ENCODE data around the gene KRTAP5-7. TPM values are rescaled to one million over a fixed set of nuclear protein-coding genes. Genes with fewer than 3 reads are reported as not detected.

Gene KRTAP5-7
- total RNA-seq, 1 experiment from 2014 or later, result not detected

- DNase-seq (ENCODE audit: low read depth, low spot score) (no peak), ATAC-seq (no peak)
- ChIA-PET CTCF (no interaction called here), POLR2A (no interaction called here), RAD21 (ENCODE audit: low non-redundant PET in 1 of 2, low total read pairs in 2 of 2, uncharacterized antibody in 2 of 2, unreplicated experiment in 2 of 2) (no interaction called here)
- Histone ChIP-seq H2AFZ (ENCODE audit: low read depth, low read length, poor library complexity, severe bottlenecking) (no peak overlapping the region), H3K9me2 (ENCODE audit: insufficient read depth) (no peaks in the 10 kb centered on the region), H3K9ac (ENCODE audit: low read length) (no peak overlapping the region), H3K27me3 (ENCODE audit: insufficient read depth, low read length) (no peaks in the 10 kb centered on the region), H4K20me1 (ENCODE audit: insufficient read depth) (no peaks in the 10 kb centered on the region), H3K27ac (ENCODE audit: low read depth, low read length) (no peak overlapping the region), H3K4me3 (replicated peaks in 1 of 2; ENCODE audit: low read depth in 1 of 2, low read length in 2 of 2) (no peak overlapping the region), H3K36me3 (ENCODE audit: control insufficient read depth in 1 of 2, insufficient read depth in 2 of 2, low read length in 2 of 2) (no peaks in the 10 kb centered on the region), H3K9me3 (ENCODE audit: control insufficient read depth in 1 of 2, insufficient read depth in 1 of 2, low read depth in 1 of 2, low read length in 2 of 2) (no peaks in the 10 kb centered on the region), H3K4me2 (ENCODE audit: low read length) (no peak overlapping the region), H3K79me2 (ENCODE audit: insufficient read depth, low read length) (no peaks in the 10 kb centered on the region), H3K4me1 (ENCODE audit: control insufficient read depth in 1 of 2, insufficient read depth in 2 of 2, low read length in 2 of 2) (no peaks in the 10 kb centered on the region)
- BruUV-seq (replicated peaks), result no TSS peak
- no peak for TF ChIP-seq TCF7L2 (IDR thresholded peaks at IDR 0.05; ENCODE audit: borderline replicate concordance, extremely low read depth, insufficient read depth, insufficient read length)
- no peak for TF ChIP-seq EGR1 (IDR thresholded peaks at IDR 0.05; ENCODE audit: low read depth)
- TF ChIP-seq FOSL1 (IDR thresholded peaks at IDR 0.05; ENCODE audit: low read depth), result no peak
- TF ChIP-seq MAX (IDR thresholded peaks at IDR 0.05), result no peak
- TF ChIP-seq CEBPB (IDR thresholded peaks at IDR 0.05; ENCODE audit: low read depth), result no peak
- no peak for TF ChIP-seq CTCF (IDR thresholded peaks at IDR 0.05 in 2 of 3, conservative IDR thresholded peaks at IDR 0.05 in 1 of 3; ENCODE audit: borderline replicate concordance in 1 of 3, insufficient read depth in 1 of 3, low read depth in 2 of 3, low read length in 2 of 3)
- no peak for TF ChIP-seq RAD21 (IDR thresholded peaks at IDR 0.05; ENCODE audit: low read depth)
- TF ChIP-seq CBX3 (IDR thresholded peaks at IDR 0.05; ENCODE audit: low read depth), result no peak
- TF ChIP-seq YY1 (IDR thresholded peaks at IDR 0.05; ENCODE audit: extremely low read depth, insufficient replicate concordance, low read depth, low read length), result no peak
- no peak for TF ChIP-seq JUND (IDR thresholded peaks at IDR 0.05)
- no peak for TF ChIP-seq EZH2phosphoT487 (IDR thresholded peaks at IDR 0.05; ENCODE audit: borderline replicate concordance)
- no peak for TF ChIP-seq SIN3A (IDR thresholded peaks at IDR 0.05; ENCODE audit: low read depth)
- TF ChIP-seq SRF (IDR thresholded peaks at IDR 0.05; ENCODE audit: low read depth), result no peak
- no peak for TF ChIP-seq ATF3 (IDR thresholded peaks at IDR 0.05)
- no peak for TF ChIP-seq EZH2 (IDR thresholded peaks at IDR 0.05)
- TF ChIP-seq POLR2A (IDR thresholded peaks at IDR 0.05; ENCODE audit: borderline replicate concordance, extremely low read depth, insufficient read depth, insufficient read length), result no peak
- no peak for TF ChIP-seq SP1 (IDR thresholded peaks at IDR 0.05; ENCODE audit: low read depth)
- no peak for TF ChIP-seq ZBTB33 (IDR thresholded peaks at IDR 0.05; ENCODE audit: extremely low read depth, insufficient replicate concordance, low read length)
- intact Hi-C loops (cut with micrococcal nuclease), result no loop called here
Measured at GRCh38 chr11:71530602-71531001, 3.5 kb downstream of the KRTAP5-7 start.
